Right lobe of liver (tissue), 6 donors: ENCODE data around the gene SPATA25. TPM values are rescaled to one million over a fixed set of nuclear protein-coding genes. Genes with fewer than 3 reads are reported as not detected.
A peak's percentile ranks its signal among the peaks of the same experiment; 100 is the strongest.

Source experiments
- ATAC-seq, 4 donors: fragments of 200-7000 bp; cut with Tn5 transposase; one replicate each; pipeline ENCODE4 v1.9.1; 2020; ENCODE audit warnings: mild to moderate bottlenecking in 4 of 4, moderate library complexity in 4 of 4
- DNase-seq, 3 donors: peaks; one replicate each; pipeline ENCODE4 v3.0.0-alpha.2; 2020
- H3K27ac ChIP-seq, 3 donors: fragments of 200-600 bp; one replicate each; pipeline ENCODE4 v1.8.0; 2022
- H3K27me3 ChIP-seq, 2 donors: fragments of 200-600 bp; one replicate each; pipeline ENCODE4 v1.8.0; 2022
- H3K36me3 ChIP-seq, 4 donors: fragments of 200-600 bp; sonication (generic) in 1 of 4; one replicate each; pipeline versions ENCODE4 v1.5.1 to v1.8.0; 2017 to 2022; ENCODE audit warnings: control low read depth in 1 of 4
- H3K4me1 ChIP-seq, 4 donors: fragments of 200-600 bp; sonication (generic) in 1 of 4; one replicate each; pipeline versions ENCODE4 v1.5.1 to v1.8.0; 2017 to 2022; ENCODE audit warnings: control low read depth in 1 of 4
- H3K4me3 ChIP-seq, 3 donors: fragments of 200-600 bp; one replicate each; pipeline ENCODE4 v1.8.0; 2022
- H3K9me3 ChIP-seq, 4 donors: fragments of 200-600 bp; sonication (generic) in 1 of 4; one replicate each; pipeline versions ENCODE4 v1.5.1 to v1.8.0; 2017 to 2022; ENCODE audit warnings: control low read depth in 1 of 4
- POLR2A ChIP-seq: fragments of 450-650 bp; IDR thresholded peaks from one replicate; pipeline ENCODE4 v1.6.1; 2017; ENCODE audit warnings: antibody characterized with exemption, mild to moderate bottlenecking
- WGBS: methylation state at CpG from one replicate; pipeline ENCODE4 v1.1.6; 2018; ENCODE audit warnings: low coverage, low lambda C conversion rate; ENCODE audit not compliant: insufficient coverage; ENCODE audit errors: missing lambda C conversion rate; 5-methylcytosine and 5-hydroxymethylcytosine counted together
- intact Hi-C, 2 donors: fragments of 100-400 bp; cut with DNase I; formaldehyde crosslinking; loops; one replicate each; pipeline versions ENCODE4 v1.11.2 to v1.14.1; 2022
- total RNA-seq, 6 experiments: library from RNA; depleted of rRNA in 2 of 6; stranded (reverse); fragments of >200 nt in 2 of 6; fragmentation: NEBNext Ultra II Directional in 3 of 6; extraction: Animal tissue kit (Norgen Biotek cat#: 25700) in 3 of 6; gene quantifications; one replicate each; pipeline versions ENCODE4 v1.1.0 to v1.2.4, GENCODE V29; 2016 to 2023
- TF ChIP-seq, protein P1 (sequence below), 4 donors: fragments of 200-600 bp in 3 of 4; fragments of 450-650 bp in 1 of 4; IDR thresholded peaks; one replicate each; pipeline versions ENCODE4 v1.5.1 to v1.8.0; 2016 to 2022; ENCODE audit warnings: antibody characterized with exemption in 4 of 4, mild to moderate bottlenecking in 2 of 4
- donor health status: DM: no; HTN: yes; CAD: no.
- donor health status: DM: no; HTN: no; CAD: no.
- donor health status: DM: no; HTN: no; CAD: no.
- donor health status: DM: no; HTN: yes; CAD: no.
- donor health status: DM: no; HTN: yes; CAD: no.

SPATA25 gene
- total RNA-seq, 6 experiments from 2014 or later = 0.50 to 3.2 (median 2.0) TPM

DNA sequence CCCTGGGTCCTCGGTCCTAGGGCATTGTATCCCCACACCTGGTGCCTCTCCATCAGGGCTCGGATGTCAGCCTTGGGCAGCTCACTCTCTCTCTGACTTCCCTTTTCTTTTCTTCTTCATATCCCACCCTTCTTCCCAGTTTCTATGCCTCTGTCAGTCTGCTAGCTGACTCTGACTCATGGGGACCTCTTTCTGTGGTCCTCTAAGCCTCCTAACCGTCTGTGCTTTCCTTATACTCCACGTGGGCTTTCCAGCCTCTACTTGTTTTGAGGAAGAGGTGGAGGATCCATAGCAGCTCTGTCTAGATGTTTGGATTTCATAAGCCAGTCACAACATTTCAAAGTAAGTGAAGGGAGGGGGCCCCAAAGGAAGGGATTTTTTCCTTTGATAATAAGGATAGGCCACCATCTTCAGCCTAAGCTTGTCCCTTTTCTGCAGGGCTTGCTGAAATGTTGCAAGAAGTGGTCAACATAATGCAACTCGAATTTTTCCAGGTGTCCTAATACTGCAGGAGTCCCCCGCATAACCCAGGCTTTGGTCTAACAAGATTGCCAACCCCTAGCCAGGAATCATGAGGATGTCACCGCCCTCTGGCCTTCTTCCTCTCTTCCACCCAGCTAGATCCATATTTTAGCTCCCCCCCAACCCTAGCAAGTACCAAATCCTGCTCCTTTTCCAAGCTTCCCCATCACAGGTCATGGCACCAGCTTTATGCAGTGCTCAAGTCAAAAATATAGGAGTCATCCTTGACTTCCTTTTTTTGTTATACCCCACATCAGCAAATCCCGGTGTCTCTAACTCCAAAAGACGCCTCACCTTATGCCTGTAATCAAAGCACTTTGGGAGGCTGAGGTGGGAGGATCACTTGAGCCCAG, 33.3 kb upstream of the SPATA25 start:
- H3K9me3 ChIP-seq = no peaks in the 10 kb centered on the region
- intact Hi-C loops = no loop called here

GRCh38 chr20:45919542-45920399, 32.3 kb upstream of the SPATA25 start:
- intact Hi-C loops = no loop called here
- Histone ChIP-seq H3K4me1 (peaks cover 0 to 14% (median 5%) of the 10 kb centered on the region in 4 donors), H3K9me3 (no peaks in the 10 kb centered on the region), H3K27me3 (no peaks in the 10 kb centered on the region), H3K4me3 (no peak overlapping the region), H3K36me3 (no peaks in the 10 kb centered on the region), H3K27ac (peak overlapping the region; percentile 3 to 37 (median 20))
- 27% methylated on average over 11 of the region's 11 CpGs for WGBS
- ATAC-seq (peak; percentile 10 to 37 (median 30)), DNase-seq (no peak)
- no peak for TF ChIP-seq POLR2A
- TF ChIP-seq, protein P1, sequence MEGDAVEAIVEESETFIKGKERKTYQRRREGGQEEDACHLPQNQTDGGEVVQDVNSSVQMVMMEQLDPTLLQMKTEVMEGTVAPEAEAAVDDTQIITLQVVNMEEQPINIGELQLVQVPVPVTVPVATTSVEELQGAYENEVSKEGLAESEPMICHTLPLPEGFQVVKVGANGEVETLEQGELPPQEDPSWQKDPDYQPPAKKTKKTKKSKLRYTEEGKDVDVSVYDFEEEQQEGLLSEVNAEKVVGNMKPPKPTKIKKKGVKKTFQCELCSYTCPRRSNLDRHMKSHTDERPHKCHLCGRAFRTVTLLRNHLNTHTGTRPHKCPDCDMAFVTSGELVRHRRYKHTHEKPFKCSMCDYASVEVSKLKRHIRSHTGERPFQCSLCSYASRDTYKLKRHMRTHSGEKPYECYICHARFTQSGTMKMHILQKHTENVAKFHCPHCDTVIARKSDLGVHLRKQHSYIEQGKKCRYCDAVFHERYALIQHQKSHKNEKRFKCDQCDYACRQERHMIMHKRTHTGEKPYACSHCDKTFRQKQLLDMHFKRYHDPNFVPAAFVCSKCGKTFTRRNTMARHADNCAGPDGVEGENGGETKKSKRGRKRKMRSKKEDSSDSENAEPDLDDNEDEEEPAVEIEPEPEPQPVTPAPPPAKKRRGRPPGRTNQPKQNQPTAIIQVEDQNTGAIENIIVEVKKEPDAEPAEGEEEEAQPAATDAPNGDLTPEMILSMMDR (IDR thresholded peaks at IDR 0.05) = no peak

More for the DNA sequence above, 33.3 kb upstream of the SPATA25 start:
- TF ChIP-seq, protein P1 (IDR thresholded peaks at IDR 0.05) = no peak
- no peak for ATAC-seq
- H3K27me3 ChIP-seq = no peaks in the 10 kb centered on the region
- H3K36me3 ChIP-seq = no peaks in the 10 kb centered on the region
- DNase-seq = no peak
- H3K4me3 ChIP-seq = no peak overlapping the region
- WGBS = 59% methylated on average over 8 of the region's 9 CpGs
- peak overlapping the region in 2 of 3 donors; percentile 3 to 37 for H3K27ac ChIP-seq
- peaks cover 0 to 14% (median 5%) of the 10 kb centered on the region in 4 donors for H3K4me1 ChIP-seq

GRCh38 chr20:45918779-45919537, 31.5 kb upstream of the SPATA25 start:
- Histone ChIP-seq H3K27me3 (no peaks in the 10 kb centered on the region), H3K4me1 (peaks cover 0 to 8% (median 2%) of the 10 kb centered on the region in 4 donors), H3K4me3 (no peak overlapping the region), H3K27ac (peak overlapping the region; percentile 20 to 40 (median 37)), H3K9me3 (no peaks in the 10 kb centered on the region), H3K36me3 (no peaks in the 10 kb centered on the region)
- TF ChIP-seq POLR2A = no peak
- TF ChIP-seq, protein P1 (IDR thresholded peaks at IDR 0.05) = no peak
- DNase-seq (no peak), ATAC-seq (no peak)
- WGBS = 83% methylated on average over 10 of the region's 12 CpGs
- intact Hi-C loops = no loop called here

GRCh38 chr20:45918182-45918737, 30.8 kb upstream of the SPATA25 start:
- intact Hi-C loops = no loop called here
- ATAC-seq (peak; percentile 38 to 61 (median 42)), DNase-seq (no peak)
- 77% methylated on average over 2 of the region's 5 CpGs for WGBS
- Histone ChIP-seq H3K27ac (peak overlapping the region; percentile 19 to 40 (median 35)), H3K9me3 (no peaks in the 10 kb centered on the region), H3K27me3 (no peaks in the 10 kb centered on the region), H3K4me3 (no peak overlapping the region), H3K4me1 (peaks cover 0 to 4% (median 0%) of the 10 kb centered on the region in 4 donors), H3K36me3 (no peaks in the 10 kb centered on the region)
- TF ChIP-seq, protein P1 (IDR thresholded peaks at IDR 0.05) = no peak
- TF ChIP-seq POLR2A = no peak
